ENCODE data around the gene NTN3. TPM values are rescaled to one million over a fixed set of nuclear protein-coding genes. Genes with fewer than 3 reads are reported as not detected.

NTN3 gene
- total and polyA plus RNA-seq, 2 of the 4 experiments (the other 2 are of a cell fraction), result 0.18 to 0.38 TPM

DNA sequence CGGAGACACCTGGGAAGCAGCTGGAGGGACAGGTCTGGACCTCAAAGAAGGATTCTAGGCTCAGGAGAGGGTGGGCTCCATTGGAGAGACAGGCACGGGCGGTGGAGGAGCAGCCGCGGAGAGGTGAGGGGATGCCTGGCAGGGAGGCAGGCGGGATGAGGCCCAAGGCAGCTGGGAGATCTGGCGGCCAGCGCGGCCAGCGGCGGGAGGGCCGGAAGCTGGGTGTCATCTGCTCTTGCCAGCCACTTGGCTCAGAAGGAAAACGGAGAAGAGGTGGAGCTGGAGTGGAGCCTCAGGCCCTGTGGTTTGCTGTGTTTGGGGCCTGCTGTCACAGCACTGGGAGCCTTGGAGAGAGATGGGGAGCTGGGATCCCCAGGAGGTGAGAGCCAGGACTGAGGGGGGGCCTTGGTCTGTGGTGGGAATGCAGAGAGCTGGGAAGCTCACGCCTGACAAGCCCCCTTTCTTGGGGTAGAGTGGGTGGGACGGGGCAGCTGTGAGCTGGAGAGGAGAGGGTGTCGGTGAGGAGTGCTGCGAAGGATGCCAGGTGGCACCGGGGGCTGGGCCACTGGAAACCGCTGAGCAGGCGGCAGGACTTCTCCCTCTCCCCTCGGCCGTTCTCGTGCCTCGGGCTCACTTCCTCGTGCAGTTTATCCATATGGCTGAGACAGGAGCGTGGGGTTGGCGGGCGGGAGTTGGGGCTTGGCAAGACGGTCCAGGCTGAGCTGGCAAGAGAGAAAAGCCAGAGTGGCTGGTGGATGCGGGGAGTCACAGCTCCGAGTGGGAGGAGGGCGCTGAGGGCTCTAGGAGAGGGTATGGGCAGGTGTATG, 11.8 kb downstream of the NTN3 start:
- Histone ChIP-seq H3K56ac (ENCODE audit: extremely low read depth, insufficient read depth, low read length) (no peak overlapping the region), H3K36me3 (ENCODE audit: control insufficient read depth, insufficient read depth, low read length) (no peaks in the 10 kb centered on the region), H4K5ac (ENCODE audit: low read depth, low read length) (peak overlapping the region; percentile 98), H2BK5ac (ENCODE audit: low read depth, low read length, poor library complexity, severe bottlenecking) (peak overlapping the region; percentile 65), H3K14ac (replicated peaks; ENCODE audit: low read depth, low read length) (peak overlapping the region; percentile 61), H3K4me2 (ENCODE audit: low read depth, low read length) (peak overlapping the region; percentile 85), H3K79me1 (ENCODE audit: low read depth in 1 of 2, low read length in 2 of 2) (peaks cover 37 to 73% of the 10 kb centered on the region in 2 experiments), H3K4me3 (ENCODE audit: insufficient read depth, low read depth, low read length) (peak overlapping the region; percentile 19; the same call in 1 of the 2 replicates), H2BK20ac (ENCODE audit: low read depth, low read length) (no peak overlapping the region), H2BK15ac (ENCODE audit: low read depth, low read length) (0 out of 3 replicates have a peak overlapping the region, but pooled peaks have one; percentile 18), H3K4me1 (ENCODE audit: control insufficient read depth, insufficient read depth, low read length) (peaks cover 27% of the 10 kb centered on the region), H2AFZ (replicated peaks; ENCODE audit: low read length, poor library complexity) (peak overlapping the region; percentile 91), H3K9me1 (ENCODE audit: insufficient read depth, low read length) (peaks cover 11% of the 10 kb centered on the region; the same call in 1 of the 2 replicates), H3K23ac (ENCODE audit: low read depth, low read length) (peak overlapping the region; percentile 63; the same call in 1 of the 2 replicates), H3K9me3 (ENCODE audit: control insufficient read depth, insufficient read depth, low read length) (no peaks in the 10 kb centered on the region), H3K9ac (ENCODE audit: low read depth, low read length) (peak overlapping the region; percentile 53), H4K20me1 (ENCODE audit: insufficient read depth, low read length) (peaks cover 19% of the 10 kb centered on the region), H3K18ac (ENCODE audit: low read depth, low read length) (peak overlapping the region; percentile 56), H2AK9ac (replicated peaks; ENCODE audit: low read depth, low read length, poor library complexity) (peak overlapping the region; percentile 92), H4K91ac (ENCODE audit: insufficient read depth, low read depth, low read length) (peak overlapping the region; percentile 36; the same call in 1 of the 2 replicates), H3K4ac (ENCODE audit: low read depth, low read length) (peak overlapping the region; percentile 86), H4K8ac (ENCODE audit: low read depth in 2 of 2, low read length in 2 of 2) (peak overlapping the region in 1 of 2 experiments; percentile 91; a peak in 2 of 4 replicates), H3K27ac (ENCODE audit: insufficient read depth, low read length) (peak overlapping the region; percentile 68), H3K27me3 (ENCODE audit: control insufficient read depth, insufficient read depth, low read length) (no peaks in the 10 kb centered on the region), H2AK5ac (ENCODE audit: low read depth, low read length) (peak overlapping the region; percentile 88; the same call in 1 of the 2 replicates), H2BK120ac (ENCODE audit: low read depth, low read length) (no peak overlapping the region)
- intact Hi-C loops (cut with micrococcal nuclease) (no loop called here), in situ Hi-C loops (cut with MboI; ENCODE audit: low sequenced_read_pairs) (no loop called here), dilution Hi-C loops (cut with HindIII; ENCODE audit: low sequenced_read_pairs, unreplicated experiment) (no loop called here)
- 21% methylated on average over 21 of the region's 32 CpGs; no CpG with 5 or more reads in 1 of the 2 experiments for WGBS, 2 experiments (ENCODE audit: extremely low coverage in 2 of 2, insufficient read length in 1 of 2)
- DNase-seq (peak; percentile 71), ATAC-seq (ENCODE audit: low read depth) (peak; percentile 90)
- BruUV-seq (replicated peaks), result no TSS peak
- POLR2A ChIA-PET (ENCODE audit: unreplicated experiment), result no interaction called here
- CTCF ChIA-PET, result interaction anchor here (0.6 to 0.9 kb wide), 3 partner anchors 10 to 42 kb away, joined by 3 to 4 read pairs (median 3); no protein-coding TSS in a partner anchor
- TF ChIP-seq POLR2A (IDR thresholded peaks at IDR 0.05; ENCODE audit: low read depth, low read length) (no peak), MAFK (IDR thresholded peaks at IDR 0.05; ENCODE audit: low read depth, low read length) (no peak), RCOR1 (IDR thresholded peaks at IDR 0.05; ENCODE audit: insufficient replicate concordance, low read length) (no peak), FOS (IDR thresholded peaks at IDR 0.05; ENCODE audit: low read depth, low read length) (no peak), MAZ (IDR thresholded peaks at IDR 0.05; ENCODE audit: borderline replicate concordance, low read depth, low read length) (no peak; the same call in 1 of the 2 replicates), MXI1 (IDR thresholded peaks at IDR 0.05; ENCODE audit: borderline replicate concordance, low read depth, low read length) (no peak), RFX5 (IDR thresholded peaks at IDR 0.05; ENCODE audit: low read depth, low read length) (no peak), CHD1 (IDR thresholded peaks at IDR 0.05; ENCODE audit: low read depth, low read length) (no peak)
- TF ChIP-seq, protein P1, sequence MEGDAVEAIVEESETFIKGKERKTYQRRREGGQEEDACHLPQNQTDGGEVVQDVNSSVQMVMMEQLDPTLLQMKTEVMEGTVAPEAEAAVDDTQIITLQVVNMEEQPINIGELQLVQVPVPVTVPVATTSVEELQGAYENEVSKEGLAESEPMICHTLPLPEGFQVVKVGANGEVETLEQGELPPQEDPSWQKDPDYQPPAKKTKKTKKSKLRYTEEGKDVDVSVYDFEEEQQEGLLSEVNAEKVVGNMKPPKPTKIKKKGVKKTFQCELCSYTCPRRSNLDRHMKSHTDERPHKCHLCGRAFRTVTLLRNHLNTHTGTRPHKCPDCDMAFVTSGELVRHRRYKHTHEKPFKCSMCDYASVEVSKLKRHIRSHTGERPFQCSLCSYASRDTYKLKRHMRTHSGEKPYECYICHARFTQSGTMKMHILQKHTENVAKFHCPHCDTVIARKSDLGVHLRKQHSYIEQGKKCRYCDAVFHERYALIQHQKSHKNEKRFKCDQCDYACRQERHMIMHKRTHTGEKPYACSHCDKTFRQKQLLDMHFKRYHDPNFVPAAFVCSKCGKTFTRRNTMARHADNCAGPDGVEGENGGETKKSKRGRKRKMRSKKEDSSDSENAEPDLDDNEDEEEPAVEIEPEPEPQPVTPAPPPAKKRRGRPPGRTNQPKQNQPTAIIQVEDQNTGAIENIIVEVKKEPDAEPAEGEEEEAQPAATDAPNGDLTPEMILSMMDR (conservative IDR thresholded peaks at IDR 0.05; ENCODE audit: low read depth, low read length), result no peak
- TF ChIP-seq, protein P2, sequence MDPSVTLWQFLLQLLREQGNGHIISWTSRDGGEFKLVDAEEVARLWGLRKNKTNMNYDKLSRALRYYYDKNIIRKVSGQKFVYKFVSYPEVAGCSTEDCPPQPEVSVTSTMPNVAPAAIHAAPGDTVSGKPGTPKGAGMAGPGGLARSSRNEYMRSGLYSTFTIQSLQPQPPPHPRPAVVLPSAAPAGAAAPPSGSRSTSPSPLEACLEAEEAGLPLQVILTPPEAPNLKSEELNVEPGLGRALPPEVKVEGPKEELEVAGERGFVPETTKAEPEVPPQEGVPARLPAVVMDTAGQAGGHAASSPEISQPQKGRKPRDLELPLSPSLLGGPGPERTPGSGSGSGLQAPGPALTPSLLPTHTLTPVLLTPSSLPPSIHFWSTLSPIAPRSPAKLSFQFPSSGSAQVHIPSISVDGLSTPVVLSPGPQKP (IDR thresholded peaks at IDR 0.05; ENCODE audit: borderline replicate concordance, low read depth, low read length), result no peak

Measured in IMR-90 (cell line).